HCT116 (cell line): ENCODE measurements around the gene DYNC1I1. TPM values are rescaled to one million over a fixed set of nuclear protein-coding genes. Genes with fewer than 3 reads are reported as not detected.

ENCODE experiments used
- ATAC-seq: fragments of 200-7000 bp; cut with Tn5 transposase; 2 replicates; pipeline ENCODE4 v1.9.1; 2020; ENCODE audit warnings: mild to moderate bottlenecking, moderate library complexity
- BruUV-seq: library from RNA; stranded (reverse); fragments of 400-500 nt; replicated peaks from 2 replicates; lab custom pipeline; 2021; lab: Mats Ljungman, UMichigan
- CTCF ChIA-PET: fragments of 300-600 bp; sonication (Branson Sonifier 250); formaldehyde crosslinking; loops from one replicate; lab custom pipeline; 2021; ENCODE audit warnings: antibody characterized with exemption; lab: Charles Lee
- POLR2A ChIA-PET: fragments of 300-600, 350-600 bp; sonication (Branson Sonifier 250); formaldehyde crosslinking; loops from one replicate; lab custom pipeline; 2021; ENCODE audit warnings: antibody characterized with exemption; lab: Charles Lee
- RAD21 ChIA-PET, 2 experiments: fragments of 300-600 bp; sonication (Branson Sonifier 250); formaldehyde crosslinking; loops; one replicate each; lab custom pipeline; 2023; ENCODE audit warnings: low total read pairs in 2 of 2; ENCODE audit not compliant: uncharacterized antibody in 2 of 2, unreplicated experiment in 2 of 2, low non-redundant PET in 1 of 2; lab: Charles Lee
- DNase-seq: peaks from one replicate; pipeline ENCODE4 v3.0.0-alpha.2; 2010; ENCODE audit warnings: low read depth, low spot score
- H2AFZ ChIP-seq: fragments of 200-600 bp; shearing (Covaris generic), sonication (generic); 2 replicates; pipeline ENCODE4 v1.6.1; 2017; ENCODE audit warnings: low read depth, mixed run types, mixed read lengths, antibody characterized with exemption, low read length; ENCODE audit not compliant: poor library complexity, severe bottlenecking
- H3K27ac ChIP-seq: 2 replicates; pipeline ENCODE4 v1.5.1; 2012; ENCODE audit warnings: low read depth, low read length
- H3K27me3 ChIP-seq: fragments of 200-600 bp; sonication (generic); 2 replicates; pipeline ENCODE4 v1.6.1; 2016; ENCODE audit warnings: mixed run types, low read length, mixed read lengths; ENCODE audit not compliant: insufficient read depth
- H3K36me3 ChIP-seq, 2 experiments: fragments of 200-500 bp in 1 of 2; fragments of 200-600 bp in 1 of 2; sonication (Bioruptor generic) in 1 of 2; sonication (generic) in 1 of 2; 2 replicates each; pipeline versions ENCODE4 v1.5.1 to v1.6.1; 2014 to 2016; ENCODE audit warnings: low read length in 2 of 2, inconsistent platforms in 1 of 2, mixed read lengths in 1 of 2, mixed run types in 1 of 2; ENCODE audit not compliant: insufficient read depth in 2 of 2, control insufficient read depth in 1 of 2
- H3K4me1 ChIP-seq, 2 experiments: fragments of 200-600 bp in 1 of 2; sonication (generic) in 1 of 2; 2 replicates each; pipeline versions ENCODE4 v1.5.1 to v1.6.1; 2012 to 2017; ENCODE audit warnings: low read length in 2 of 2, inconsistent platforms in 1 of 2, mild to moderate bottlenecking in 1 of 2, mixed read lengths in 1 of 2, mixed run types in 1 of 2, moderate library complexity in 1 of 2; ENCODE audit not compliant: insufficient read depth in 2 of 2, control insufficient read depth in 1 of 2
- H3K4me2 ChIP-seq: fragments of 200-600 bp; sonication (generic); 2 replicates; pipeline ENCODE4 v1.6.1; 2017; ENCODE audit warnings: mixed run types, low read length, mixed read lengths
- H3K4me3 ChIP-seq, 2 experiments: fragments of 200-600 bp in 1 of 2; sonication (generic) in 1 of 2; replicated peaks in 1 of 2; 2 replicates each; pipeline ENCODE4 v1.5.1; 2011 to 2016; ENCODE audit warnings: low read length in 2 of 2, control low read depth in 1 of 2, low read depth in 1 of 2, mild to moderate bottlenecking in 1 of 2, mixed read lengths in 1 of 2, mixed run types in 1 of 2
- H3K79me2 ChIP-seq: fragments of 200-600 bp; sonication (generic); 2 replicates; pipeline ENCODE4 v1.6.1; 2017; ENCODE audit warnings: mild to moderate bottlenecking, mixed run types, low read length, moderate library complexity, mixed read lengths; ENCODE audit not compliant: insufficient read depth
- H3K9ac ChIP-seq: fragments of 200-600 bp; sonication (generic); 2 replicates; pipeline ENCODE4 v1.6.1; 2016; ENCODE audit warnings: low read length, mixed read lengths
- H3K9me2 ChIP-seq: fragments of 200-600 bp; sonication (generic), shearing (Covaris generic); 2 replicates; pipeline ENCODE4 v1.6.1; 2017; ENCODE audit warnings: mixed run types, mild to moderate bottlenecking, moderate library complexity; ENCODE audit not compliant: insufficient read depth
- H3K9me3 ChIP-seq, 2 experiments: fragments of 200-500 bp in 1 of 2; fragments of 200-600 bp in 1 of 2; sonication (Bioruptor generic) in 1 of 2; sonication (generic) in 1 of 2; 2 replicates each; pipeline ENCODE4 v1.6.1; 2014 to 2017; ENCODE audit warnings: low read length in 2 of 2, mixed read lengths in 2 of 2, inconsistent platforms in 1 of 2, low read depth in 1 of 2, mild to moderate bottlenecking in 1 of 2, mixed run types in 1 of 2, moderate library complexity in 1 of 2; ENCODE audit not compliant: control insufficient read depth in 1 of 2, insufficient read depth in 1 of 2
- H4K20me1 ChIP-seq: fragments of 200-600 bp; sonication (generic), shearing (Covaris generic); 2 replicates; pipeline ENCODE4 v1.6.1; 2017; ENCODE audit warnings: mixed run types, mild to moderate bottlenecking, moderate library complexity; ENCODE audit not compliant: insufficient read depth
- ELF1 ChIP-seq: IDR thresholded peaks from 2 replicates; pipeline ENCODE4 v1.6.1; 2012; ENCODE audit warnings: low read depth, borderline replicate concordance
- EZH2 ChIP-seq: fragments of 200-600 bp; sonication (generic); IDR thresholded peaks from 2 replicates; pipeline ENCODE4 v1.6.1; 2017; ENCODE audit warnings: antibody characterized with exemption, mixed run types
- EZH2phosphoT487 ChIP-seq: fragments of 200-600 bp; IDR thresholded peaks from 2 replicates; pipeline ENCODE4 v1.6.1; 2018; ENCODE audit warnings: antibody characterized with exemption, borderline replicate concordance
- FOSL1 ChIP-seq: IDR thresholded peaks from 2 replicates; pipeline ENCODE4 v1.6.1; 2012; ENCODE audit warnings: low read depth
- MAX ChIP-seq: IDR thresholded peaks from 2 replicates; pipeline ENCODE4 v1.6.1; 2012
- POLR2A ChIP-seq: IDR thresholded peaks from 2 replicates; pipeline ENCODE4 v1.7.0; 2011; ENCODE audit warnings: borderline replicate concordance; ENCODE audit not compliant: insufficient read depth, insufficient read length; ENCODE audit errors: extremely low read depth
- POLR2AphosphoS5 ChIP-seq: IDR thresholded peaks from 2 replicates; pipeline ENCODE4 v1.6.1; 2011; ENCODE audit warnings: mild to moderate bottlenecking, low read depth, low read length, moderate library complexity
- RAD21 ChIP-seq: IDR thresholded peaks from 2 replicates; pipeline ENCODE4 v1.6.1; 2012; ENCODE audit warnings: low read depth, mild to moderate bottlenecking
- SP1 ChIP-seq: IDR thresholded peaks from 2 replicates; pipeline ENCODE4 v1.6.1; 2012; ENCODE audit warnings: low read depth
- SRF ChIP-seq: IDR thresholded peaks from 2 replicates; pipeline ENCODE4 v1.6.1; 2012; ENCODE audit warnings: low read depth
- ZBTB33 ChIP-seq: IDR thresholded peaks from 2 replicates; pipeline ENCODE4 v1.6.1; 2011; ENCODE audit warnings: mild to moderate bottlenecking, low read length, moderate library complexity; ENCODE audit not compliant: insufficient replicate concordance; ENCODE audit errors: extremely low read depth
- ZNF274 ChIP-seq: fragments of 200-500 bp; sonication (Bioruptor generic); IDR thresholded peaks from 2 replicates; pipeline ENCODE4 v1.6.1; 2014; ENCODE audit warnings: mild to moderate bottlenecking, low read depth, low read length, inconsistent platforms
- intact Hi-C: fragments of 100-400 bp; cut with micrococcal nuclease; formaldehyde crosslinking; loops from 2 replicates; pipeline ENCODE4 v1.10.0; 2022
- total RNA-seq: library from RNA; stranded (reverse); gene quantifications from one replicate; pipeline ENCODE4 v1.2.1, GENCODE V29; 2021; ENCODE audit not compliant: unreplicated experiment

DYNC1I1 gene
- total RNA-seq, 1 experiment from 2014 or later = not detected

- CTCF ChIA-PET = interaction anchor here (0.9 kb wide), 1 partner anchor 1106 kb away, joined by 3 read pairs; no protein-coding TSS in a partner anchor
- ATAC-seq = no peak
Observed at GRCh38 chr7:95922191-95922590, 149.8 kb downstream of the DYNC1I1 start.

GRCh38 chr7:95925236-95925635 lies 152.9 kb downstream of the DYNC1I1 start:
- ATAC-seq (no peak), DNase-seq (no peak)
- no peaks in the 10 kb centered on the region for H3K9me3 ChIP-seq
- ChIA-PET CTCF (no interaction called here), RAD21 (no interaction called here), POLR2A (no interaction called here)
- H3K9ac ChIP-seq = no peak overlapping the region
- no peaks in the 10 kb centered on the region for H3K4me1 ChIP-seq
- no peak overlapping the region for H3K4me3 ChIP-seq
- H3K36me3 ChIP-seq = no peaks in the 10 kb centered on the region
- peaks cover 82% of the 10 kb centered on the region for H3K27me3 ChIP-seq
- H3K27ac ChIP-seq = no peak overlapping the region
- BruUV-seq = no TSS peak
- no peak overlapping the region for H3K4me2 ChIP-seq
- intact Hi-C loops = loop anchor here (2.0 kb wide), 1 partner anchor 1102 kb away; no protein-coding TSS in a partner anchor
- H2AFZ ChIP-seq = no peak overlapping the region
- no peaks in the 10 kb centered on the region for H4K20me1 ChIP-seq
- H3K9me2 ChIP-seq = no peaks in the 10 kb centered on the region
- no peaks in the 10 kb centered on the region for H3K79me2 ChIP-seq
- TF ChIP-seq POLR2A (no peak), ZNF274 (no peak), MAX (no peak), POLR2AphosphoS5 (no peak), SP1 (no peak), ELF1 (no peak), FOSL1 (no peak), ZBTB33 (no peak), EZH2phosphoT487 (no peak), SRF (no peak)

More at GRCh38 chr7:95922191-95922590, 149.8 kb downstream of the DYNC1I1 start:
- H3K9ac ChIP-seq = no peak overlapping the region
- H2AFZ ChIP-seq = no peak overlapping the region
- POLR2A ChIA-PET = no interaction called here
- RAD21 ChIA-PET = no interaction called here
- no peaks in the 10 kb centered on the region for H3K36me3 ChIP-seq
- H3K9me2 ChIP-seq = no peaks in the 10 kb centered on the region
- H3K9me3 ChIP-seq = no peaks in the 10 kb centered on the region
- H4K20me1 ChIP-seq = no peaks in the 10 kb centered on the region
- no peaks in the 10 kb centered on the region for H3K4me1 ChIP-seq
- no TSS peak for BruUV-seq
- no peak overlapping the region for H3K4me2 ChIP-seq
- H3K79me2 ChIP-seq = no peaks in the 10 kb centered on the region
- intact Hi-C loops = no loop called here
- peaks cover 60% of the 10 kb centered on the region for H3K27me3 ChIP-seq
- no peak overlapping the region for H3K27ac ChIP-seq
- no peak overlapping the region for H3K4me3 ChIP-seq
- TF ChIP-seq MAX = no peak
- no peak for TF ChIP-seq ZBTB33
- TF ChIP-seq EZH2 = no peak
- TF ChIP-seq RAD21 = no peak
- no peak for TF ChIP-seq FOSL1
- no peak for DNase-seq
